CD4-positive, CD25-positive, alpha-beta regulatory T cell (primary cell): ENCODE measurements around the gene MAN1A1. TPM values are rescaled to one million over a fixed set of nuclear protein-coding genes. Genes with fewer than 3 reads are reported as not detected.
A peak's percentile ranks its signal among the peaks of the same experiment; 100 is the strongest.
"Not testable (repeated sequence)": the region's sequence is repeated elsewhere in the genome, so short reads cannot be mapped to it uniquely, and the experiment has no call there.

Experiments
- ATAC-seq, 2 donors: fragments of 150-1000 bp; cut with Tn5 transposase; one replicate each; pipeline ENCODE4 v1.10.0; 2021; ENCODE audit warnings: low read depth in 2 of 2, moderate number of reproducible peaks in 2 of 2, moderate library complexity in 1 of 2
- DNase-seq, 3 donors: peaks; one replicate each; pipeline versions ENCODE4 v3.0.0 to v3.0.0-alpha.2; 2012 to 2022; ENCODE audit warnings: mixed read lengths in 1 of 3
- H3K27ac ChIP-seq: one replicate; pipeline ENCODE4 v1.7.0; 2013; ENCODE audit warnings: mild to moderate bottlenecking, low read length; ENCODE audit not compliant: insufficient read depth, poor library complexity, severe bottlenecking
- H3K27me3 ChIP-seq: one replicate; pipeline ENCODE4 v1.7.0; 2013; ENCODE audit warnings: low read length; ENCODE audit not compliant: control insufficient read depth, insufficient read depth
- H3K36me3 ChIP-seq: one replicate; pipeline ENCODE4 v1.7.0; 2013; ENCODE audit warnings: mild to moderate bottlenecking, low read length, moderate library complexity; ENCODE audit not compliant: control insufficient read depth, insufficient read depth
- H3K4me1 ChIP-seq: 2 replicates; pipeline ENCODE4 v1.7.0; 2013; ENCODE audit warnings: mild to moderate bottlenecking, low read length; ENCODE audit not compliant: insufficient read depth, control insufficient read depth, poor library complexity, severe bottlenecking
- H3K4me3 ChIP-seq: one replicate; pipeline ENCODE4 v1.7.0; 2013; ENCODE audit warnings: low read depth, mild to moderate bottlenecking, low read length, moderate library complexity
- H3K9me3 ChIP-seq, 2 experiments: 1 replicate in 1 of 2; 2 replicates in 1 of 2; pipeline ENCODE4 v1.7.0; 2013; ENCODE audit warnings: low read length in 2 of 2, mild to moderate bottlenecking in 1 of 2, moderate library complexity in 1 of 2; ENCODE audit not compliant: control insufficient read depth in 2 of 2
- H3K27ac Mint-ChIP-seq, 3 donors: one replicate each; pipeline ENCODE4 v1.8.0; 2020 to 2022; ENCODE audit warnings: mild to moderate bottlenecking in 3 of 3, mixed read lengths in 3 of 3, moderate library complexity in 2 of 3
- H3K27me3 Mint-ChIP-seq: one replicate; pipeline ENCODE4 v1.8.0; 2022; ENCODE audit warnings: mild to moderate bottlenecking, mixed read lengths
- H3K36me3 Mint-ChIP-seq: one replicate; pipeline ENCODE4 v1.8.0; 2020; ENCODE audit warnings: mixed read lengths
- H3K4me1 Mint-ChIP-seq, 4 donors: one replicate each; pipeline ENCODE4 v1.8.0; 2020 to 2022; ENCODE audit warnings: mixed read lengths in 4 of 4, mild to moderate bottlenecking in 1 of 4
- H3K4me3 Mint-ChIP-seq, 4 donors: one replicate each; pipeline ENCODE4 v1.8.0; 2020 to 2022; ENCODE audit warnings: mild to moderate bottlenecking in 4 of 4, mixed read lengths in 4 of 4, moderate library complexity in 3 of 4
- H3K9me3 Mint-ChIP-seq, 7 donors: one replicate each; pipeline ENCODE4 v1.8.0; 2020 to 2022; ENCODE audit warnings: mixed read lengths in 7 of 7, mild to moderate bottlenecking in 3 of 7, moderate library complexity in 2 of 7
- polyA plus RNA-seq, 4 donors: library from polyadenylated mRNA; unstranded; fragments of 300-500 nt; fragmentation: Illumina TruSeq; gene quantifications; one replicate each; pipeline ENCODE4 v1.2.3, GENCODE V29; 2021
- total RNA-seq: library from RNA; stranded (reverse); gene quantifications from one replicate; pipeline ENCODE4 v1.2.3, GENCODE V29; 2022

Gene MAN1A1
- total and polyA plus RNA-seq, 5 donors from 2014 or later: 10.7 to 20.6 (median 13.6) TPM

- Histone ChIP-seq H3K36me3 (no peaks in the 10 kb centered on the region), H3K27ac (no peak overlapping the region), H3K4me1 (no peaks in the 10 kb centered on the region), H3K4me3 (no peak overlapping the region), H3K27me3 (peaks cover 4% of the 10 kb centered on the region), H3K9me3 (no peaks in the 10 kb centered on the region)
- Mint-ChIP-seq H3K9me3 (peaks cover 0 to 1% (median 0%) of the 10 kb centered on the region in 7 donors), H3K27me3 (peaks cover 18% of the 10 kb centered on the region), H3K36me3 (no peaks in the 10 kb centered on the region), H3K4me1 (no peaks in the 10 kb centered on the region), H3K27ac (no peak overlapping the region), H3K4me3 (no peak overlapping the region)
- DNase-seq (no peak), ATAC-seq (no peak)
Observed at GRCh38 chr6:119158057-119158848, 191.3 kb downstream of the MAN1A1 start.

- no peaks in the 10 kb centered on the region for H3K36me3 Mint-ChIP-seq
- H3K27me3 Mint-ChIP-seq: peaks cover 18% of the 10 kb centered on the region
- H3K9me3 ChIP-seq: no peaks in the 10 kb centered on the region
- no peak overlapping the region for H3K4me3 ChIP-seq
- H3K4me1 ChIP-seq: no peaks in the 10 kb centered on the region
- no peak overlapping the region for H3K4me3 Mint-ChIP-seq
- H3K4me1 Mint-ChIP-seq: no peaks in the 10 kb centered on the region
- H3K27ac ChIP-seq: no peak overlapping the region
- H3K9me3 Mint-ChIP-seq: peaks cover 0 to 1% (median 0%) of the 10 kb centered on the region in 7 donors
- no peaks in the 10 kb centered on the region for H3K36me3 ChIP-seq
- H3K27ac Mint-ChIP-seq: no peak overlapping the region
- DNase-seq (no peak), ATAC-seq (no peak)
- H3K27me3 ChIP-seq: peaks cover 6% of the 10 kb centered on the region
Observed at GRCh38 chr6:119157506-119157815, 192.1 kb downstream of the MAN1A1 start.

GRCh38 chr6:119156757-119157505 lies 192.6 kb downstream of the MAN1A1 start:
- DNase-seq: no peak
- Mint-ChIP-seq H3K4me1 (no peaks in the 10 kb centered on the region), H3K27ac (no peak overlapping the region), H3K36me3 (no peaks in the 10 kb centered on the region), H3K4me3 (no peak overlapping the region), H3K27me3 (peaks cover 18% of the 10 kb centered on the region), H3K9me3 (no peaks in the 10 kb centered on the region)
- no peak for ATAC-seq
- Histone ChIP-seq H3K36me3 (no peaks in the 10 kb centered on the region), H3K9me3 (no peaks in the 10 kb centered on the region), H3K4me3 (no peak overlapping the region), H3K27ac (no peak overlapping the region), H3K4me1 (no peaks in the 10 kb centered on the region), H3K27me3 (peaks cover 6% of the 10 kb centered on the region)

GRCh38 chr6:119156082-119156481 lies 193.5 kb downstream of the MAN1A1 start:
- peaks cover 18% of the 10 kb centered on the region for H3K27me3 Mint-ChIP-seq
- H3K9me3 ChIP-seq, H3K4me3 ChIP-seq, H3K36me3 Mint-ChIP-seq, H3K9me3 Mint-ChIP-seq, H3K4me1 ChIP-seq, H3K4me1 Mint-ChIP-seq, H3K27ac Mint-ChIP-seq, ATAC-seq, H3K4me3 Mint-ChIP-seq, H3K36me3 ChIP-seq, DNase-seq, H3K27ac ChIP-seq, H3K27me3 ChIP-seq: not testable (repeated sequence)

- no peak overlapping the region for H3K27ac Mint-ChIP-seq
Observed at GRCh38 chr6:119152187-119152586, 197.4 kb downstream of the MAN1A1 start.

GRCh38 chr6:119148825-119149525 lies 200.6 kb downstream of the MAN1A1 start:
- Histone ChIP-seq H3K4me3 (no peak overlapping the region), H3K9me3 (peaks cover 0 to 6% of the 10 kb centered on the region in 2 experiments), H3K27me3 (peaks cover 4% of the 10 kb centered on the region), H3K4me1 (peaks cover 10% of the 10 kb centered on the region), H3K36me3 (no peaks in the 10 kb centered on the region), H3K27ac (no peak overlapping the region)
- H3K27me3 Mint-ChIP-seq: peaks cover 2% of the 10 kb centered on the region
- peaks cover 0 to 7% (median 0%) of the 10 kb centered on the region in 7 donors for H3K9me3 Mint-ChIP-seq
- H3K36me3 Mint-ChIP-seq: no peaks in the 10 kb centered on the region
- ATAC-seq (no peak), DNase-seq (no peak)
- H3K4me1 Mint-ChIP-seq: peaks cover 0 to 25% (median 12%) of the 10 kb centered on the region in 4 donors
- H3K4me3 Mint-ChIP-seq: no peak overlapping the region
- H3K27ac Mint-ChIP-seq: no peak overlapping the region

More at GRCh38 chr6:119152187-119152586, 197.4 kb downstream of the MAN1A1 start:
- no peak overlapping the region for H3K27ac ChIP-seq
- peaks cover 0 to 6% of the 10 kb centered on the region in 2 experiments for H3K9me3 ChIP-seq
- Mint-ChIP-seq H3K9me3 (peaks cover 0 to 7% (median 0%) of the 10 kb centered on the region in 7 donors), H3K27me3 (peaks cover 11% of the 10 kb centered on the region), H3K4me3 (no peak overlapping the region), H3K4me1 (peaks cover 0 to 3% (median 0%) of the 10 kb centered on the region in 4 donors), H3K36me3 (no peaks in the 10 kb centered on the region)
- DNase-seq: no peak
- H3K4me1 ChIP-seq: no peaks in the 10 kb centered on the region
- no peak overlapping the region for H3K4me3 ChIP-seq
- no peak for ATAC-seq
- H3K36me3 ChIP-seq: no peaks in the 10 kb centered on the region
- peaks cover 6% of the 10 kb centered on the region for H3K27me3 ChIP-seq

GRCh38 chr6:119148098-119148824 lies 201.3 kb downstream of the MAN1A1 start:
- Mint-ChIP-seq H3K27ac (no peak overlapping the region), H3K27me3 (no peaks in the 10 kb centered on the region), H3K4me1 (peaks cover 0 to 25% (median 12%) of the 10 kb centered on the region in 4 donors), H3K36me3 (no peaks in the 10 kb centered on the region), H3K4me3 (no peak overlapping the region), H3K9me3 (peaks cover 0 to 7% (median 0%) of the 10 kb centered on the region in 7 donors)
- ATAC-seq: no peak
- H3K4me3 ChIP-seq: no peak overlapping the region
- peaks cover 0 to 6% of the 10 kb centered on the region in 2 experiments for H3K9me3 ChIP-seq
- peaks cover 10% of the 10 kb centered on the region for H3K4me1 ChIP-seq
- no peaks in the 10 kb centered on the region for H3K36me3 ChIP-seq
- H3K27ac ChIP-seq: no peak overlapping the region
- DNase-seq: peak in 1 of 3 donors; percentile 16
- H3K27me3 ChIP-seq: peaks cover 2% of the 10 kb centered on the region
